ENCODE results near the gene CSTF2T. TPM values are rescaled to one million over a fixed set of nuclear protein-coding genes. Genes with fewer than 3 reads are reported as not detected.

The CSTF2T gene
- total and polyA plus RNA-seq, 2 donors (not counting 3 experiments of a cell fraction or from before 2014, with no cell fraction given): 4.8 to 19.8 TPM

DNA sequence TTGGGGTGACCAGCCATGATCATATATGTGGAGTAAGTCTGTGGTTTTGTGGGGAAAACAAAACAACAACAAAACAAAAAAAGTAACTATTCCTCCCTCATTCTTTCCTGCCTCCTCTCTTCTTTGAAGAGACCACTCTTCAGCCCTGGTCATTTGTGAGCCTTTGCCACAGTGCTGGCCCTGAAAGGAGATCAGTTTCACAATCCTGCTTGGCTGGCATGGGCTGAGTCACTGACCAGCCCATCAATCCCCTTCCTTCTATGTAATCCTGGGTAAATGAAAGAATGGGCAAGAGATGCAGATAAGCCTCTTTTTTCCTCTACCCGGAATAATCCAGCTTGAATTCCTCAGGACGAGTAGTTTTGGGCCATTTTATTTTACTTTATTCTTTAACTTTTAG lies 13.6 kb downstream of the CSTF2T start:
- Histone ChIP-seq H3K9me1 (replicated peaks; ENCODE audit: control insufficient read depth, extremely low read depth, insufficient read depth, low read length) (no peaks in the 10 kb centered on the region), H2AFZ (ENCODE audit: low read depth, low read length) (no peak overlapping the region), H3K27me3 (ENCODE audit: control insufficient read depth in 2 of 2, insufficient read depth in 2 of 2, low read length in 2 of 2) (no peaks in the 10 kb centered on the region), H3K9ac (replicated peaks; ENCODE audit: extremely low read depth, insufficient read depth, low read length) (no peak overlapping the region), H3K27ac (ENCODE audit: insufficient read depth, low read depth, low read length) (no peak overlapping the region), H4K20me1 (replicated peaks; ENCODE audit: control insufficient read depth, extremely low read depth, insufficient read depth, low read length) (no peaks in the 10 kb centered on the region), H3K4me3 (replicated peaks in 1 of 3; ENCODE audit: insufficient read depth in 1 of 3, low read depth in 1 of 3, low read length in 3 of 3) (no peak overlapping the region), H3K4me1 (ENCODE audit: control insufficient read depth, extremely low read depth, insufficient read depth, low read length) (peaks cover 5% of the 10 kb centered on the region), H3K4me2 (ENCODE audit: insufficient read depth, low read length) (no peak overlapping the region), H3K79me2 (ENCODE audit: control insufficient read depth, insufficient read depth, low read length) (no peaks in the 10 kb centered on the region), H3K9me3 (replicated peaks; ENCODE audit: control insufficient read depth, insufficient read depth, low read length) (no peaks in the 10 kb centered on the region), H3K36me3 (ENCODE audit: control insufficient read depth in 2 of 2, extremely low read depth in 1 of 2, insufficient read depth in 2 of 2, low read length in 2 of 2) (no peaks in the 10 kb centered on the region)
- dilution Hi-C loops (cut with MboI; ENCODE audit: extremely low pct_ligation_motif_present, low sequenced_read_pairs): no loop called here
- intact Hi-C loops (cut with micrococcal nuclease): no loop called here
- FAIRE-seq: no peak
- no TSS peak for BruUV-seq (replicated peaks)
- CTCF ChIA-PET: interaction anchor here (0.6 to 1.0 kb wide), 2 partner anchors 46 to 78 kb away, joined by 3 to 4 read pairs; no protein-coding TSS in a partner anchor
- POLR2A ChIA-PET: no interaction called here
- no peak for DNase-seq (ENCODE audit: low read depth, low spot score)
- TF ChIP-seq, protein P1, sequence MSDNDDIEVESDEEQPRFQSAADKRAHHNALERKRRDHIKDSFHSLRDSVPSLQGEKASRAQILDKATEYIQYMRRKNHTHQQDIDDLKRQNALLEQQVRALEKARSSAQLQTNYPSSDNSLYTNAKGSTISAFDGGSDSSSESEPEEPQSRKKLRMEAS (IDR thresholded peaks at IDR 0.05; ENCODE audit: insufficient read depth, insufficient read length): no peak
- no peak for TF ChIP-seq POLR2AphosphoS5 (IDR thresholded peaks at IDR 0.05; ENCODE audit: insufficient read depth, low read depth, low read length)
- no peak for TF ChIP-seq MYC (IDR thresholded peaks at IDR 0.05; ENCODE audit: low read depth, low read length)
- TF ChIP-seq FOS (IDR thresholded peaks at IDR 0.05; ENCODE audit: borderline replicate concordance, insufficient read depth, low read length): no peak
- no peak for TF ChIP-seq JUN (IDR thresholded peaks at IDR 0.05; ENCODE audit: borderline replicate concordance, insufficient read depth, insufficient read length, low read depth)
- TF ChIP-seq GATA2 (IDR thresholded peaks at IDR 0.05; ENCODE audit: insufficient read depth, insufficient read length, low read depth, low read length): no peak

DNA sequence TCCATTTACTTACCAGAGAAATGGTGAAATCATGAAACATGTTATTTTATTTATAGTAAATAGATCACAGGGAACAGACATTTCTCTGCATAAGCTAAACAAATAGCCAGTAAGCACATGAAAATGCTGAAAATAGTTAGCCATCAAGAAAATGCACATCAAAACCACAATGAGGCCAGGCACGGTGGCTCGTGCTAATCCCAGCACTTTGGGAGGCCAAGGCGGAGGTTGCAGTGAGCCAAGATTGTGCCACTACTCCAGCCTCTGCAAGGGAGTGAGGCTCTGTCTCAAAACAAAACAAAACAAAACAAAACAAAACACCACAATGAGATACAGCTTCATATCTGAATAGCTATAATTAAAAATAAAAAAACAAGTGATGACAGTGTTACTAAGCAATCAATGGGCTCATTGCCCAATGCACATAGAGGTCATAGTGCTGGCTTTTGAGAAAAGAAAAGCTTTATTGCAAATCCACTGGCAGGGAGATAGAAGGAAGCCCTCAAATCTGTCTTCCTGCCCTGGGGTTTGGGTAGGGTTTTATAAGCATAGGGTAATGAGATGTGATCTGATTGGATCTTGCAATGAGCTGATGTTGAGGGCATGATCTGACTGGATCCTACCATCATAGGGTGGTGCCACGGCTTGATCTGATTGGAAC lies 16.2 kb downstream of the CSTF2T start:
- intact Hi-C loops (cut with micrococcal nuclease): no loop called here
- peaks cover 0 to 2% of the 10 kb centered on the region in 2 experiments for H3K27me3 ChIP-seq (ENCODE audit: control insufficient read depth in 2 of 2, insufficient read depth in 2 of 2, low read length in 2 of 2)
- no peaks in the 10 kb centered on the region for H3K9me3 ChIP-seq (replicated peaks; ENCODE audit: control insufficient read depth, insufficient read depth, low read length)
- TF ChIP-seq POLR2A (IDR thresholded peaks at IDR 0.05; ENCODE audit: low read depth, low read length) (no peak), POLR2AphosphoS5 (IDR thresholded peaks at IDR 0.05; ENCODE audit: insufficient read depth, low read depth, low read length) (no peak), JUN (IDR thresholded peaks at IDR 0.05; ENCODE audit: borderline replicate concordance, insufficient read depth, insufficient read length, low read depth) (no peak), FOS (IDR thresholded peaks at IDR 0.05; ENCODE audit: borderline replicate concordance, insufficient read depth, low read length) (no peak), MYC (IDR thresholded peaks at IDR 0.05; ENCODE audit: low read depth, low read length) (no peak), EZH2 (IDR thresholded peaks at IDR 0.05; ENCODE audit: borderline replicate concordance, low read depth, low read length, severe bottlenecking) (no peak), GATA2 (IDR thresholded peaks at IDR 0.05; ENCODE audit: insufficient read depth, insufficient read length, low read depth, low read length) (no peak)
- TF ChIP-seq, protein P1 (IDR thresholded peaks at IDR 0.05; ENCODE audit: insufficient read depth, insufficient read length): no peak
- TF ChIP-seq, protein P2, sequence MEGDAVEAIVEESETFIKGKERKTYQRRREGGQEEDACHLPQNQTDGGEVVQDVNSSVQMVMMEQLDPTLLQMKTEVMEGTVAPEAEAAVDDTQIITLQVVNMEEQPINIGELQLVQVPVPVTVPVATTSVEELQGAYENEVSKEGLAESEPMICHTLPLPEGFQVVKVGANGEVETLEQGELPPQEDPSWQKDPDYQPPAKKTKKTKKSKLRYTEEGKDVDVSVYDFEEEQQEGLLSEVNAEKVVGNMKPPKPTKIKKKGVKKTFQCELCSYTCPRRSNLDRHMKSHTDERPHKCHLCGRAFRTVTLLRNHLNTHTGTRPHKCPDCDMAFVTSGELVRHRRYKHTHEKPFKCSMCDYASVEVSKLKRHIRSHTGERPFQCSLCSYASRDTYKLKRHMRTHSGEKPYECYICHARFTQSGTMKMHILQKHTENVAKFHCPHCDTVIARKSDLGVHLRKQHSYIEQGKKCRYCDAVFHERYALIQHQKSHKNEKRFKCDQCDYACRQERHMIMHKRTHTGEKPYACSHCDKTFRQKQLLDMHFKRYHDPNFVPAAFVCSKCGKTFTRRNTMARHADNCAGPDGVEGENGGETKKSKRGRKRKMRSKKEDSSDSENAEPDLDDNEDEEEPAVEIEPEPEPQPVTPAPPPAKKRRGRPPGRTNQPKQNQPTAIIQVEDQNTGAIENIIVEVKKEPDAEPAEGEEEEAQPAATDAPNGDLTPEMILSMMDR (IDR thresholded peaks at IDR 0.05; ENCODE audit: extremely low read depth in 1 of 2, insufficient read depth in 1 of 2, low read depth in 1 of 2, low read length in 2 of 2): no peak
- POLR2A ChIA-PET: no interaction called here
- BruUV-seq (replicated peaks): no TSS peak
- no peak overlapping the region for H3K27ac ChIP-seq (ENCODE audit: insufficient read depth, low read depth, low read length)
- H4K20me1 ChIP-seq (replicated peaks; ENCODE audit: control insufficient read depth, extremely low read depth, insufficient read depth, low read length): no peaks in the 10 kb centered on the region
- FAIRE-seq (no peak), DNase-seq (ENCODE audit: low read depth, low spot score) (no peak)
- no peak overlapping the region for H3K4me3 ChIP-seq (replicated peaks in 1 of 3; ENCODE audit: insufficient read depth in 1 of 3, low read depth in 1 of 3, low read length in 3 of 3)
- no peak overlapping the region for H3K9ac ChIP-seq (replicated peaks; ENCODE audit: extremely low read depth, insufficient read depth, low read length)
- no peak overlapping the region for H3K4me2 ChIP-seq (ENCODE audit: insufficient read depth, low read length)
- H3K9me1 ChIP-seq (replicated peaks; ENCODE audit: control insufficient read depth, extremely low read depth, insufficient read depth, low read length): no peaks in the 10 kb centered on the region
- H3K79me2 ChIP-seq (ENCODE audit: control insufficient read depth, insufficient read depth, low read length): no peaks in the 10 kb centered on the region
- no peak overlapping the region for H2AFZ ChIP-seq (ENCODE audit: low read depth, low read length)
- CTCF ChIA-PET: interaction anchor here (1.5 to 1.8 kb wide), 3 partner anchors 11 to 17 kb away, joined by 4 to 5 read pairs (median 4); no protein-coding TSS in a partner anchor
- H3K4me1 ChIP-seq (ENCODE audit: control insufficient read depth, extremely low read depth, insufficient read depth, low read length): peaks cover 5% of the 10 kb centered on the region
- H3K36me3 ChIP-seq (ENCODE audit: control insufficient read depth in 2 of 2, extremely low read depth in 1 of 2, insufficient read depth in 2 of 2, low read length in 2 of 2): no peaks in the 10 kb centered on the region
- dilution Hi-C loops (cut with MboI; ENCODE audit: extremely low pct_ligation_motif_present, low sequenced_read_pairs): no loop called here

Measured in endothelial cell of umbilical vein (primary cell).